ENCODE data around the gene TWIST1. TPM values are rescaled to one million over a fixed set of nuclear protein-coding genes. Genes with fewer than 3 reads are reported as not detected.

TWIST1 gene
- total RNA-seq, result 4.5 and 6.7 TPM in 2 replicates

DNA sequence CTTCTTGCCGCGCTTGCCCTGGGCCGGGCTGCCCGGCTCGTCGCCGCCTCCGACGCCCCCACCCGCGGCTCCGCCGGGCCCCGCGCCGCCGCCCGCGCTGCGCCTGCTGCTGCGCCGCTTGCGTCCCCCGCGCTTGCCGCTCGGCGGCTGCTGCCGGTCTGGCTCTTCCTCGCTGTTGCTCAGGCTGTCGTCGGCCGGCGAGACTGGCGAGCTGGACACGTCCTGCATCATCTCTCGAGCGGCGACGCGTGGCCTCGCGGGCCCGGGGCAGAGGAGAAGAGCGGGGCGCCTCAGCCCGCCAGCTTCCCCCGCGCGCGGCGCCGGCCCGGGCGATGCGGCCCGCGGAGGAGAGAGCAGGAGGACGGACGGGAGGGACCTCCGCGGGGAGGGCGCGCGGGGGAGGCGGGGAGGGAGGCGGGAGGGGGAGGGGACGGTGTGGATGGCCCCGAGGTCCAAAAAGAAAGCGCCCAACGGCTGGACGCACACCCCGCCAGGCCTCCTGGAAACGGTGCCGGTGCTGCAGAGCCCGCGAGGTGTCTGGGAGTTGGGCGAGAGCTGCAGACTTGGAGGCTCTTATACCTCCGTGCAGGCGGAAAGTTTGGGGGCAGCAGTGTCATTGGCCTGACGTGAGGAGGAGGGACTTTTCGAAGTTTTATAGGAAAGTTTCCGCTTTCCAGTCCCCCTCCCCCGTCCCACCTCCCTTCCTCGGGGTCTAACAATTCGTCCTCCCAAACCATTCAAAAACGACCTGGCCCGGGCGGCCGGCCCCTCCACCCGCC, at the start of gene TWIST1:
TSS of gene TWIST1 (minus strand) at position 546 of the 779 bp plus-strand sequence. CDS start at position 231, 315 bp downstream.
- intact Hi-C loops (cut with micrococcal nuclease), result loop anchor here (5.0 to 10.0 kb wide), 3 partner anchors 252 to 762 kb away; no protein-coding TSS in a partner anchor

- intact Hi-C loops (cut with micrococcal nuclease), result no loop called here
These were observed 44.2 kb upstream of the TWIST1 start for GRCh38 chr7:19161671-19162070.

DNA sequence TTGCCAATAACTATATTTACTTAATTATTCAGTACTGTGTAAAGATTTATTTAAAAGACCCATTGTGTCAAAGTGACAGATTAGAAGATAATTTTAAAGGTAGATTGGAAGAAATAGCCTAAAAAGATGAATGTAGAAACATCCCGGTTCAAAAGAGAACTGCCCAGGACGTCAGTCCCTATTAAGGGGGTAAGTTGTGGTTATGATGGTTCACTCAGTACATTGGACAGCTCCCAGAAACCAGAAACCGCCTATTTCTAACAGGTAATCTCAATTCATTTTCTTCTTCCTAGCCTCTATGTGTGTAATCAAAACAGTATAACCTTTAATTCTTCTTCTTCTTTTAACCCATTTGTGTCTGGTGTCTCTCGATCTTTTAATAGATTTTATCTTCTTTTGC, 29.3 kb upstream of the TWIST1 start:
- intact Hi-C loops (cut with micrococcal nuclease), result loop anchor here (2.0 kb wide), 1 partner anchor 38 kb away; no protein-coding TSS in a partner anchor

DNA sequence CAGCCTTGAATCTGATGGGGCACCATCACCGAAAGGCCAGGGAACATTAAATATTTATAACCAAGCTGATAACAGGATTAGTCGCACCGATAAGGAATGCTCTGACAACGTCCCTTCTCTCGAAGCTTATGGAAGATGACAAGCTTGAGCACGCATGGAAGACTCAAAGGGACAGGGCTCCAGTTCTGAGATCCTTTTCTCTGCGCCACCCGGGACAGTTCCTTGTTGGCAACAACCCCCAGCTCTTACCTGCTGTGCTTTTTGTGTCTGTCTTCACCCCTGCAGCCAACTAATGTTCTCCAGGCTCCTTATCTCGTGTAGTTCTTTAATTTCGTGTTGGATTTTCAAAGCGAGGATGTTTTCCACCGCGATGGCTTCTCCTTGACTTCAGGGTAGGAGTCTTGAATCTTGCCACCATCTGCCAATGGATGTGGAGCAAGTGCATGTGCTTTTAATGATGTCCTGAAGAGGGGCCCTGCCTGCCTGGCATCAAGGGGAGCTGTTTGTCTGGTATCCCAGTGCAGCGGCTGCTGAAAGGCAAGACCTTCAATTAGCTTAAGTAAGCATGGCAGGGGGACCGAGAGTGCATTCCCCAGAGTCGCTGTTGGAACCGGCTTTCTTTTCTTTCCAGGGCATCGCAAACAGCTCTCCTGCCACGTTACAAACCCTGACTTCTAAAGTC, 28.1 kb upstream of the TWIST1 start:
- intact Hi-C loops (cut with micrococcal nuclease), result loop anchor here (2.0 kb wide), 1 partner anchor 37 kb away; no protein-coding TSS in a partner anchor

DNA sequence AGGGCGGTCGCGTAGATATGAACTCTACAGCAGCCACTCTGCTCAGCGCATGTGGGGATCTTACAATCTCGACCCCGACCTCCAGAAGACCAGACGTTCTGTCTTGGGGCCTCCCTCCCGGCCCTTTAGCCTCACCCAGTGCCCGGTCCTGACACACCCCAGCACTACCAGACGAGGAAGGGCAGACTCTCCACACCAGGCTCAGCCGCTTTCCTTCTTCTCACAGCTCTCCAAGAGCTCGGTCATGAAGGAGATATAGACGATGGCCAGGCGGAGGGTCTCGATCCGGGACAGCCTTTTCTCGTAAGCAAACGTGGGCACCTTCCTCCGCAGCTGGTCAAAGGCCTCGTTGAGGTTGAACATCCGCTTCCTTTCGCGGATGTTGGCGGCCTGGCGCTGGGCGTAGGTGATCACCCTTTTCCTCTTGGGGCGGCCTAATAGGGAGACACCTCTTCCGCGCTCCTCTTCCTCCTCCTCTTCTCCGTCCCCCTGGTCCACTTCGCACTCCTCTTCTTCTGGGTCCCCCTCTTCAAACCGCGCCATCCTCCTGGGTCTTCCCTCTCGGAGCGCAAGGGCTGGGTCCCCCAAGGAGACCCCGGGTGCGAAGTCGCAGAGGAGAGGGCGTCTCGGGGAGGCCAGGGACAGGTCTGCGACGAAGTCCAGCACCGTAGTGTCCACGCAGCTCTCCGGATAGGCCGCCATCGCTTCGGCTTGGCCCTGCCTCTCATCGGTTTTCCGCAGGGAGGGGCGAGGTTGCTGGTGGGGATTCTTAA, 27.4 kb upstream of the TWIST1 start, which contains the start of gene FERD3L:
TSS of gene FERD3L (minus strand) at position 761 of the 773 bp plus-strand sequence. CDS start at position 702, 59 bp downstream.
- intact Hi-C loops (cut with micrococcal nuclease), result no loop called here

DNA sequence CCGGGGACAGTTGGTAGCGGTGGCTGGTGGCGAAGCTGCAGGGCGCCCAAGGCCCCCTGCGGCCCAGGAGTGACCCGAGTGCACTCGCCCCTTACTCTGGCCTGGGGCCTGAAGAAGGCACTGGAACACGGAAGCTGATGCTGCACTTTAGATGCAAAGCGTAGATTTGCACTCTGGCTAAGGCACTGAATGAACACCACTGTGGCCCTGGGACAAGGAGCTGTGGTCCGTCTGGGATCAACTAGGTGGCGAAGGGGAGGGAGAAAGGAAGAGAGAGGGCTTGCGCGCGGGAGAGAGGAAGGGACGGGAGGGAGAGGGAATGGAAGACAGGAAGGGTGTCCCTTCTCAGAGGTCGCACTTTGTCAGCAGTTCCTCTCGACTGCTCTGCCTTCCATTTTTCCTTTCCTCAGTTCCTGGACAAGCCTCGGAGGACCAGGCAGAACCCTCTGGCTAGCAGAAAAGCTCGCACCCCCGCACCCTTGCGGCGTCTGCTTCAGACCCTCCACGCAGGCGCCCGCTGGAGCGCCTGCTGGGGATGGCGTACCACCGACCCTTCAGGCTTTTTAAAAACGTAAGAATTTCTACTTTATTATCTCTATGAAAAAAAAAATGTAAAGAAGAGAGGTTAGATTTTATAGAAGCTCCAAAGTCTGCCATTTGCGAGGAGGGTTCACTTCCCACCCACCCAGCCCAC, 26.6 kb upstream of the TWIST1 start:
- intact Hi-C loops (cut with micrococcal nuclease), result no loop called here

DNA sequence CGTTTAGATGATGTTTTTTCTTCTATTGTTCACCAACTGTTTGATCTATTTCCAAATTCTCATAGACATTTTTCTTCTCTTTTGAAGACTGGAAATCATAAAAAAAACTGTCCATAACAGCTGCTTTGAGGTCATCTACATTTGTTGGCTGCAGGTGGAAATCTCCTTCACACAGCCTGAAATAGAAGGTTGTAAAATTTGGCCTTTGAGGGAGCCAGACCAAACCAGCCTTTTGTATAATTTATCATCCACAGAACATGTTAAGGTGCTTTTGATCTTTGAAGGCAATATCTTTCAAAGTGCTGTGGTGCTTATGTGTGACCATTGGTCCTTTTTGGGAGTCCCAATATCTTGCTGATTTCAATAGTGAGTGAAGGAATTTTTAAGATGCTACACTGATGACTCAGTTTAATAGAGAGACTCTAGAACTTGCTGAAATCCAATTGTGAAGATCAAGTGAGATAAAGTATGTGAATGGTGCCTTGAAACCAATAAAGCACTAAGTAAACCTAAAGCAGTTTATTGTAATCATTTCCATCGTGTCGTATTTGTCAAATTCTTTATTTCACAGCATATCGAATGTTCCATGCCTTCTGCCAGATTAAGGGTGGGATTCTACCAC, 22.4 kb upstream of the TWIST1 start:
- intact Hi-C loops (cut with micrococcal nuclease), result loop anchor here (1.0 kb wide), 1 partner anchor 20 kb away; no protein-coding TSS in a partner anchor

GRCh38 chr7:19133886-19134285, 16.4 kb upstream of the TWIST1 start:
- intact Hi-C loops (cut with micrococcal nuclease), result no loop called here

DNA sequence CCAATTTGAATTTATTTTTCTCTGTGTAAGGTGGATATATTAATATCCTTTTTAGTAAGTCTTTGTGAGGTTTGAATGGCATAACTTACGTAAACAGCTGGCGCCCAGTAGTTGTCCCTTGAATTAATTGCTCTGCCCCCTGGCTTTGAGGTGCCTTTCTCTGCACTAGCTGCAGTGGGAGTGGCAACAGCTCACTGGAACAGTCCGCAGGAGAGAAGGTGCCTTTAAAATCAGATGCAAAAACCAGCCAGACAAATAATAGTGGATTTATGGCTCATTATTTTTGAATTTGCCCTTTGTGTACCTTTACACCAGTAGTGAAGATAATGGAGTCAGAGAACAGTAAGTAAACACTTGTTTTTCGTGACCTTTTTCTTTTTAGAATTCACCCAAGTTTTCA, 16.0 kb upstream of the TWIST1 start:
- intact Hi-C loops (cut with micrococcal nuclease), result no loop called here

GRCh38 chr7:19128856-19129255, 11.4 kb upstream of the TWIST1 start:
- intact Hi-C loops (cut with micrococcal nuclease), result no loop called here

DNA sequence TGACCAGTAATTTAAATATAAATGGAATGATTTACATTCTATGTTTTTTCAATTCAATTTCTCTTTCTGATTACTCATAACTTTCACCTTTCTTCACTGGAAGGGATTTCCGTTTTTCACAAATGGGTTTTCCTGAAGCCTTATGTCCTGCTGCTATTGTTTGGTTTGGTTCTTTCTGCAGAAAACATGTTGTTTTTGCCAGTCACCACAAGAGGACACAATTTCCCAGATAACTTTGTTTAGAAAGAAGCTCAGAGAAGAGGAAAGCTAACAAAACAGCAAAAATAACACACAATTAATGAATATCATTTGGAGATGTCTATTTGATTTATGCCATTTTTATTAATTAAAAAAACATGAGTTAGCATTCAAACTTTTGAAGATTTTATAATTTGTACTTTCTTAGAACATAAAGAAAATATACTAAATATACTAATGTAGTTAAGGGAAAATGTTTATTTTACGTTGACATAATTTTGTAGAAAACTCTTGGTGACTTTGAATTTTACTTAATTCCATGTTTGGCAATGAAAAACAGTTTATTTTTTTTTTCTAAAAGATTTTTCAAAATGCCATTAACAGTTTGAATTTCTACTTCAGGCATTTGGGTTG, 4.6 kb upstream of the TWIST1 start:
- intact Hi-C loops (cut with micrococcal nuclease), result loop anchor here (2.0 to 5.0 kb wide), 2 partner anchors 15 to 545 kb away; no protein-coding TSS in a partner anchor

- intact Hi-C loops (cut with micrococcal nuclease), result loop anchor here (1.0 to 10.0 kb wide), 6 partner anchors 13 to 765 kb away; no protein-coding TSS in a partner anchor
These were observed 2.5 kb upstream of the TWIST1 start for GRCh38 chr7:19119870-19120486.

GRCh38 chr7:19119372-19119771, 1.9 kb upstream of the TWIST1 start:
- intact Hi-C loops (cut with micrococcal nuclease), result loop anchor here (5.0 to 10.0 kb wide), 3 partner anchors 255 to 765 kb away; no protein-coding TSS in a partner anchor

GRCh38 chr7:19118636-19119371, 1.4 kb upstream of the TWIST1 start:
- intact Hi-C loops (cut with micrococcal nuclease), result loop anchor here (5.0 to 10.0 kb wide), 3 partner anchors 254 to 764 kb away; no protein-coding TSS in a partner anchor

- intact Hi-C loops (cut with micrococcal nuclease), result loop anchor here (5.0 to 10.0 kb wide), 3 partner anchors 253 to 763 kb away; no protein-coding TSS in a partner anchor
These were observed 603 bp upstream of the TWIST1 start for GRCh38 chr7:19117870-19118608.

GRCh38 chr7:19116121-19117090, 1.0 kb downstream of the TWIST1 start:
- intact Hi-C loops (cut with micrococcal nuclease), result loop anchor here (5.0 to 10.0 kb wide), 3 partner anchors 252 to 762 kb away; no protein-coding TSS in a partner anchor
